Heart right ventricle (tissue), 16 donors: ENCODE results near the gene MID2. TPM values are rescaled to one million over a fixed set of nuclear protein-coding genes. Genes with fewer than 3 reads are reported as not detected.
"Not testable (repeated sequence)": the region's sequence is repeated elsewhere in the genome, so short reads cannot be mapped to it uniquely, and the experiment has no call there.

Experiments used
- ATAC-seq, 8 donors: fragments of 200-7000 bp; cut with Tn5 transposase; one replicate each; pipeline ENCODE4 v1.9.1; 2020; ENCODE audit warnings: mild to moderate bottlenecking in 8 of 8, moderate library complexity in 8 of 8, moderate number of reproducible peaks in 1 of 8
- DNase-seq, 2 donors: peaks; one replicate each; pipeline ENCODE4 v3.0.0-alpha.2; 2020
- H3K27ac ChIP-seq, 10 donors: fragments of 200-600 bp; sonication (generic) in 2 of 10; one replicate each; pipeline versions ENCODE4 v1.5.0 to v1.8.0; 2020 to 2022; ENCODE audit warnings: mild to moderate bottlenecking in 3 of 10
- H3K27me3 ChIP-seq, 7 donors: fragments of 200-600 bp; one replicate each; pipeline ENCODE4 v1.8.0; 2021 to 2022; ENCODE audit warnings: mild to moderate bottlenecking in 2 of 7
- H3K36me3 ChIP-seq, 9 donors: fragments of 200-600 bp; sonication (generic) in 1 of 9; one replicate each; pipeline versions ENCODE4 v1.5.0 to v1.8.0; 2020 to 2022; ENCODE audit warnings: mild to moderate bottlenecking in 2 of 9
- H3K4me1 ChIP-seq, 9 donors: fragments of 200-600 bp; sonication (generic) in 1 of 9; one replicate each; pipeline versions ENCODE4 v1.5.0 to v1.8.0; 2020 to 2022; ENCODE audit warnings: mild to moderate bottlenecking in 4 of 9
- H3K4me3 ChIP-seq, 10 donors: fragments of 200-600 bp; sonication (generic) in 2 of 10; one replicate each; pipeline versions ENCODE4 v1.5.0 to v1.8.0; 2020 to 2022; ENCODE audit warnings: mild to moderate bottlenecking in 7 of 10, moderate library complexity in 2 of 10
- H3K9me3 ChIP-seq, 11 donors: fragments of 200-600 bp in 10 of 11; sonication (generic) in 2 of 11; one replicate each; pipeline versions ENCODE4 v1.5.0 to v1.8.0; 2013 to 2022; ENCODE audit warnings: mild to moderate bottlenecking in 2 of 11, control low read depth in 1 of 11, moderate library complexity in 1 of 11
- CTCF ChIP-seq, 9 donors: fragments of 200-600 bp; sonication (generic) in 2 of 9; IDR thresholded peaks; one replicate each; pipeline versions ENCODE4 v1.5.0 to v1.8.0; 2021 to 2022; ENCODE audit warnings: antibody characterized with exemption in 9 of 9, mild to moderate bottlenecking in 5 of 9, moderate library complexity in 1 of 9
- WGBS, 2 donors: extraction: QIAGEN DNeasy Blood & Tissue Kit; methylation state at CpG; one replicate each; pipeline ENCODE4 v1.1.7; 2013; ENCODE audit warnings: inconsistent platforms in 1 of 2; 5-methylcytosine and 5-hydroxymethylcytosine counted together
- intact Hi-C, 10 donors: fragments of 100-400 bp; cut with DNase I; formaldehyde crosslinking; loops; one replicate each; pipeline versions ENCODE4 v1.11.1 to v1.14.2; 2022
- polyA plus RNA-seq, 2 donors: library from polyadenylated mRNA; stranded (reverse); fragments of 200-250 nt; gene quantifications; one replicate each; pipeline ENCODE4 v1.2.3, GENCODE V29; 2013
- total RNA-seq, 10 donors: library from RNA; stranded (reverse); fragmentation: NEBNext Ultra II Directional in 3 of 10; extraction: Animal tissue kit (Norgen Biotek cat#: 25700) in 3 of 10; gene quantifications; one replicate each; pipeline versions ENCODE4 v1.2.1 to v1.2.4, GENCODE V29; 2021 to 2023
- donor health status: Arrhythmogenic right ventricular cardiomyopathy.
- donor health status: ischemic (EF 13 %, LVEDD 7.1; RV severe dilation, severe dysfunction).
- donor health status: healthy with polysubstance abuse.
- donor health status: DM: no; HTN: yes; CAD: no.
- donor health status: DM: no; HTN: no; CAD: no.
- donor health status: ischemic (EF 25% LVEDD 6.9; RV normal size, moderate dysfunction).
- donor health status: ischemic (EF 25% LVEDD 5.7; RV mildly dilated, moderate dysfunction).
- donor health status: healthy.
- donor health status: DM: yes; HTN: yes; CAD: no.
- donor health status: Ischemic cardiomyopathy.
- donor health status: ischemic (EF 35%, LVEDD 5.7; RV mildly dilated, moderate dysfunction).
- donor health status: nonischemic (EF 11% LVEDD 7.7; RV severe dilation, severe dysfunction).
- donor health status: DM: yes; HTN: yes; CAD: no.
- donor health status: PGD.
- donor health status: ischemic (EF 29% LVEDD 5.4; RV normal size, mild dysfunction).
- donor health status: nonischemic (EF 23%, LVEDD 6.1; RV moderate dilation, normal function).

MID2 gene
- total and polyA plus RNA-seq, 12 donors, result 0.51 to 10.7 (median 4.8) TPM

GRCh38 chrX:107851215-107851614 is 25.5 kb downstream of the MID2 start:
- H3K4me1 ChIP-seq, result peaks cover 0 to 23% (median 0%) of the 10 kb centered on the region in 9 donors
- no peak for TF ChIP-seq CTCF (IDR thresholded peaks at IDR 0.05)
- H3K9me3 ChIP-seq, result no peaks in the 10 kb centered on the region
- no peak overlapping the region for H3K4me3 ChIP-seq
- no peak overlapping the region for H3K27ac ChIP-seq
- peaks cover 0 to 83% (median 0%) of the 10 kb centered on the region in 7 donors for H3K27me3 ChIP-seq
- no peak for DNase-seq
- intact Hi-C loops, result no loop called here
- WGBS, 2 donors, result 62 to 82% methylated on average over 2 of the region's 2 CpGs
- H3K36me3 ChIP-seq, result peaks cover 0 to 9% (median 0%) of the 10 kb centered on the region in 9 donors
- no peak for ATAC-seq

GRCh38 chrX:107851665-107852064 is 26.0 kb downstream of the MID2 start:
- intact Hi-C loops, H3K27ac ChIP-seq, DNase-seq, H3K9me3 ChIP-seq, H3K4me3 ChIP-seq, ATAC-seq, H3K36me3 ChIP-seq: not testable (repeated sequence)
- H3K4me1 ChIP-seq, result peaks cover 0 to 23% (median 0%) of the 10 kb centered on the region in 9 donors
- H3K27me3 ChIP-seq, result peaks cover 0 to 83% (median 0%) of the 10 kb centered on the region in 7 donors
- WGBS, 2 donors, result 96 to 99% methylated on average over 7 of the region's 7 CpGs

GRCh38 chrX:107856289-107856688 is 30.6 kb downstream of the MID2 start:
- no peak overlapping the region for H3K27ac ChIP-seq
- DNase-seq (no peak), ATAC-seq (no peak)
- no peak for TF ChIP-seq CTCF (IDR thresholded peaks at IDR 0.05)
- H3K4me3 ChIP-seq, result no peak overlapping the region
- H3K36me3 ChIP-seq, result peaks cover 0 to 19% (median 0%) of the 10 kb centered on the region in 9 donors
- intact Hi-C loops, result no loop called here
- no peaks in the 10 kb centered on the region for H3K9me3 ChIP-seq
- peaks cover 0 to 78% (median 0%) of the 10 kb centered on the region in 7 donors for H3K27me3 ChIP-seq
- no peaks in the 10 kb centered on the region for H3K4me1 ChIP-seq

- ATAC-seq, DNase-seq, H3K4me3 ChIP-seq, intact Hi-C loops, H3K4me1 ChIP-seq, H3K27ac ChIP-seq, H3K9me3 ChIP-seq: not testable (repeated sequence)
- peaks cover 0 to 78% (median 0%) of the 10 kb centered on the region in 7 donors for H3K27me3 ChIP-seq
- WGBS, 2 donors, result 95 to 96% methylated on average over 4 to 5 of the region's 5 CpGs
- H3K36me3 ChIP-seq, result peaks cover 0 to 19% (median 0%) of the 10 kb centered on the region in 9 donors
These were observed 31.4 kb downstream of the MID2 start for GRCh38 chrX:107857041-107857440.

GRCh38 chrX:107857837-107858236 is 32.2 kb downstream of the MID2 start:
- Histone ChIP-seq H3K9me3 (no peaks in the 10 kb centered on the region), H3K4me3 (no peak overlapping the region), H3K4me1 (no peaks in the 10 kb centered on the region), H3K27ac (no peak overlapping the region), H3K27me3 (peaks cover 0 to 77% (median 0%) of the 10 kb centered on the region in 7 donors), H3K36me3 (peaks cover 0 to 19% (median 0%) of the 10 kb centered on the region in 9 donors)
- TF ChIP-seq CTCF (IDR thresholded peaks at IDR 0.05), result no peak
- intact Hi-C loops, result no loop called here
- DNase-seq (no peak), ATAC-seq (no peak)
- WGBS, 2 donors, result 96% methylated on average over 5 of the region's 5 CpGs
